DND-41 (cell line): ENCODE measurements around the gene CLINT1.

Experiments
- ATAC-seq: fragments of 200-7000 bp; cut with Tn5 transposase; 3 replicates; pipeline ENCODE4 v1.9.1; 2021; ENCODE audit warnings: low read depth; ENCODE audit not compliant: insufficient read depth
- DNase-seq: peaks from one replicate; pipeline ENCODE4 v3.0.0-alpha.2; 2020
- H2AFZ ChIP-seq: 2 replicates; pipeline ENCODE4 v1.6.0; 2012; ENCODE audit warnings: low read depth, low read length
- H3K27ac ChIP-seq: 2 replicates; pipeline ENCODE4 v1.5.1; 2012; ENCODE audit warnings: low read length, inconsistent platforms
- H3K27me3 ChIP-seq: fragments of 200-600 bp; sonication (generic); 2 replicates; pipeline ENCODE4 v1.6.0; 2012; ENCODE audit warnings: low read length, mild to moderate bottlenecking, inconsistent platforms; ENCODE audit not compliant: insufficient read depth, poor library complexity
- H3K36me3 ChIP-seq: 2 replicates; pipeline ENCODE4 v1.5.1; 2012; ENCODE audit warnings: low read length, inconsistent platforms; ENCODE audit not compliant: insufficient read depth
- H3K4me1 ChIP-seq: 2 replicates; pipeline ENCODE4 v1.5.1; 2012; ENCODE audit warnings: mild to moderate bottlenecking, low read length; ENCODE audit not compliant: insufficient read depth
- H3K4me2 ChIP-seq: 2 replicates; pipeline ENCODE4 v1.6.0; 2012; ENCODE audit warnings: mild to moderate bottlenecking, moderate library complexity, low read length, inconsistent platforms; ENCODE audit not compliant: insufficient read depth
- H3K4me3 ChIP-seq, 2 experiments: fragments of 200-600 bp in 1 of 2; shearing (Covaris generic) in 1 of 2; 2 replicates each; pipeline ENCODE4 v1.5.1; 2012 to 2016; ENCODE audit warnings: inconsistent platforms in 2 of 2, low read length in 2 of 2, mild to moderate bottlenecking in 2 of 2, low read depth in 1 of 2, moderate library complexity in 1 of 2
- H3K79me2 ChIP-seq: 2 replicates; pipeline ENCODE4 v1.6.0; 2012; ENCODE audit warnings: low read length, inconsistent platforms; ENCODE audit not compliant: insufficient read depth
- H3K9ac ChIP-seq: 2 replicates; pipeline ENCODE4 v1.6.0; 2012; ENCODE audit warnings: low read depth, mild to moderate bottlenecking, inconsistent platforms, low read length, moderate library complexity
- H3K9me3 ChIP-seq: 2 replicates; pipeline ENCODE4 v1.5.1; 2012; ENCODE audit warnings: low read length, moderate library complexity, mild to moderate bottlenecking, inconsistent platforms; ENCODE audit not compliant: insufficient read depth, severe bottlenecking
- H4K20me1 ChIP-seq: 2 replicates; pipeline ENCODE4 v1.6.0; 2012; ENCODE audit warnings: low read length; ENCODE audit not compliant: insufficient read depth
- EZH2 ChIP-seq: IDR thresholded peaks from 3 replicates; pipeline ENCODE4 v1.6.1; 2012; ENCODE audit warnings: borderline replicate concordance, low read depth, mild to moderate bottlenecking, moderate library complexity, low read length, inconsistent platforms; ENCODE audit not compliant: severe bottlenecking
- TF ChIP-seq, protein P1 (sequence below): IDR thresholded peaks from 2 replicates; pipeline ENCODE4 v1.5.1; 2012; ENCODE audit warnings: borderline replicate concordance, low read length, moderate library complexity, mild to moderate bottlenecking; ENCODE audit not compliant: poor library complexity, severe bottlenecking; ENCODE audit errors: extremely low read depth

CLINT1 gene

GRCh38 chr5:157828105-157828943 is 30.6 kb downstream of the CLINT1 start:
- Histone ChIP-seq H3K4me2 (no peak overlapping the region), H3K9ac (no peak overlapping the region), H3K4me3 (no peak overlapping the region), H3K79me2 (peaks cover 98% of the 10 kb centered on the region), H3K27me3 (no peaks in the 10 kb centered on the region), H2AFZ (no peak overlapping the region), H3K27ac (0 out of 2 replicates have a peak overlapping the region, but pooled peaks have one; percentile 29), H3K9me3 (no peaks in the 10 kb centered on the region), H3K4me1 (no peaks in the 10 kb centered on the region), H3K36me3 (peaks cover 24% of the 10 kb centered on the region), H4K20me1 (peaks cover 64% of the 10 kb centered on the region)
- TF ChIP-seq, protein P1, sequence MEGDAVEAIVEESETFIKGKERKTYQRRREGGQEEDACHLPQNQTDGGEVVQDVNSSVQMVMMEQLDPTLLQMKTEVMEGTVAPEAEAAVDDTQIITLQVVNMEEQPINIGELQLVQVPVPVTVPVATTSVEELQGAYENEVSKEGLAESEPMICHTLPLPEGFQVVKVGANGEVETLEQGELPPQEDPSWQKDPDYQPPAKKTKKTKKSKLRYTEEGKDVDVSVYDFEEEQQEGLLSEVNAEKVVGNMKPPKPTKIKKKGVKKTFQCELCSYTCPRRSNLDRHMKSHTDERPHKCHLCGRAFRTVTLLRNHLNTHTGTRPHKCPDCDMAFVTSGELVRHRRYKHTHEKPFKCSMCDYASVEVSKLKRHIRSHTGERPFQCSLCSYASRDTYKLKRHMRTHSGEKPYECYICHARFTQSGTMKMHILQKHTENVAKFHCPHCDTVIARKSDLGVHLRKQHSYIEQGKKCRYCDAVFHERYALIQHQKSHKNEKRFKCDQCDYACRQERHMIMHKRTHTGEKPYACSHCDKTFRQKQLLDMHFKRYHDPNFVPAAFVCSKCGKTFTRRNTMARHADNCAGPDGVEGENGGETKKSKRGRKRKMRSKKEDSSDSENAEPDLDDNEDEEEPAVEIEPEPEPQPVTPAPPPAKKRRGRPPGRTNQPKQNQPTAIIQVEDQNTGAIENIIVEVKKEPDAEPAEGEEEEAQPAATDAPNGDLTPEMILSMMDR: no peak
- TF ChIP-seq EZH2: no peak
- ATAC-seq (no peak), DNase-seq (no peak)

DNA sequence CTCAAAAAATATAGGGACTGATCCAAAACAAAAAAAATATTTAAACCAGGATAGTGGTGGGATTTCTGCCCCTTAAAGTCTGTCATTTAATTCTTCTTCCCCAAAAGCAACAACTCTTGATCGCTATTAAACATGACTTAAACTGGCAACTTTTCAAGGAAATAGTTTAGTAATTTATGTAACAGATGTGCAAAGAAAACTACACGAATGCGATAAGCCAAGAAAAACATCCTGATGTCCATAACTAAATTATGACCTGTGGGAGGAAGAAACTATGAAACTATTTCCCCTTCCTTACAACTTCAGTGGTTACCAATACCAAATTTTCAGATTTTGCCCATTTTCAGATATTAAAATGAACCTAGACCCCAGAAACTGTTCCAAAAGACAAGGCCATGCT is 31.5 kb downstream of the CLINT1 start:
- Histone ChIP-seq H3K27ac (no peak overlapping the region), H3K4me2 (no peak overlapping the region)

GRCh38 chr5:157823655-157824054 is 35.3 kb downstream of the CLINT1 start:
- Histone ChIP-seq H3K4me1 (peaks cover 7% of the 10 kb centered on the region; the same call in 1 of the 2 replicates), H3K4me3 (no peak overlapping the region), H3K27ac (no peak overlapping the region), H3K9me3 (no peaks in the 10 kb centered on the region), H3K27me3 (no peaks in the 10 kb centered on the region), H3K79me2 (peaks cover 100% of the 10 kb centered on the region), H3K36me3 (peaks cover 13% of the 10 kb centered on the region; the same call in 1 of the 2 replicates), H3K4me2 (no peak overlapping the region), H3K9ac (no peak overlapping the region), H4K20me1 (peaks cover 51% of the 10 kb centered on the region), H2AFZ (no peak overlapping the region)
- no peak for TF ChIP-seq EZH2
- TF ChIP-seq, protein P1: no peak
- DNase-seq (no peak), ATAC-seq (no peak)

More for the DNA sequence above, 31.5 kb downstream of the CLINT1 start:
- DNase-seq (no peak), ATAC-seq (no peak)
- Histone ChIP-seq H3K36me3 (peaks cover 17% of the 10 kb centered on the region), H2AFZ (no peak overlapping the region), H3K9me3 (no peaks in the 10 kb centered on the region), H3K27me3 (no peaks in the 10 kb centered on the region), H3K4me1 (no peaks in the 10 kb centered on the region), H3K79me2 (peaks cover 98% of the 10 kb centered on the region), H3K4me3 (no peak overlapping the region), H3K9ac (no peak overlapping the region), H4K20me1 (peaks cover 55% of the 10 kb centered on the region)
- TF ChIP-seq EZH2: no peak
- TF ChIP-seq, protein P1: no peak
